NK-92 treated with Interleukin-12 subunit alpha and Interleukin-12 subunit beta, amount 100 ng/mL, for 24 hours (cell line): ENCODE data around the gene TFAP2D.

Source experiments
- DNase-seq: peaks from one replicate; lab custom pipeline; 2025; lab: John Stamatoyannopoulos, UW

The TFAP2D gene

GRCh38 chr6:50713226-50713625, at the start of gene TFAP2D:
Gene TFAP2D (plus strand): TSS chr6:50713526. CDS start chr6:50714056, 530 bp downstream.
- DNase-seq, result no peak

GRCh38 chr6:50663806-50664205, 49.5 kb upstream of the TFAP2D start:
- DNase-seq, result no peak

GRCh38 chr6:50666089-50666488, 47.2 kb upstream of the TFAP2D start:
- DNase-seq, result no peak

GRCh38 chr6:50681213-50681824, 32.0 kb upstream of the TFAP2D start:
- DNase-seq, result no peak

GRCh38 chr6:50689210-50689609, 24.1 kb upstream of the TFAP2D start:
- no peak for DNase-seq

GRCh38 chr6:50691814-50692495, 21.4 kb upstream of the TFAP2D start:
- no peak for DNase-seq

GRCh38 chr6:50698546-50698945, 14.8 kb upstream of the TFAP2D start:
- DNase-seq, result no peak

- DNase-seq, result no peak
These were observed 14.1 kb upstream of the TFAP2D start for GRCh38 chr6:50699051-50699775.

GRCh38 chr6:50706575-50706974, 6.8 kb upstream of the TFAP2D start:
- DNase-seq, result no peak

GRCh38 chr6:50707191-50707590, 6.1 kb upstream of the TFAP2D start:
- no peak for DNase-seq

GRCh38 chr6:50707652-50708300, 5.5 kb upstream of the TFAP2D start:
- no peak for DNase-seq

- no peak for DNase-seq
These were observed 4.5 kb upstream of the TFAP2D start for GRCh38 chr6:50708664-50709365.

GRCh38 chr6:50709366-50709734, 4.0 kb upstream of the TFAP2D start:
- DNase-seq, result no peak

GRCh38 chr6:50711686-50712085, 1.6 kb upstream of the TFAP2D start:
- DNase-seq, result no peak

GRCh38 chr6:50712291-50712690, 1.0 kb upstream of the TFAP2D start:
- no peak for DNase-seq

GRCh38 chr6:50713977-50714486, 706 bp downstream of the TFAP2D start:
- DNase-seq, result no peak

- DNase-seq, result no peak
These were observed 1.4 kb downstream of the TFAP2D start for GRCh38 chr6:50714487-50715379.

GRCh38 chr6:50716899-50717509, 3.7 kb downstream of the TFAP2D start:
- DNase-seq, result no peak

- DNase-seq, result no peak
These were observed 4.6 kb downstream of the TFAP2D start for GRCh38 chr6:50717734-50718457.

- no peak for DNase-seq
These were observed 5.2 kb downstream of the TFAP2D start for GRCh38 chr6:50718566-50718965.
